Measurements from ENCODE around the gene CLEC10A.

CLEC10A gene

DNA sequence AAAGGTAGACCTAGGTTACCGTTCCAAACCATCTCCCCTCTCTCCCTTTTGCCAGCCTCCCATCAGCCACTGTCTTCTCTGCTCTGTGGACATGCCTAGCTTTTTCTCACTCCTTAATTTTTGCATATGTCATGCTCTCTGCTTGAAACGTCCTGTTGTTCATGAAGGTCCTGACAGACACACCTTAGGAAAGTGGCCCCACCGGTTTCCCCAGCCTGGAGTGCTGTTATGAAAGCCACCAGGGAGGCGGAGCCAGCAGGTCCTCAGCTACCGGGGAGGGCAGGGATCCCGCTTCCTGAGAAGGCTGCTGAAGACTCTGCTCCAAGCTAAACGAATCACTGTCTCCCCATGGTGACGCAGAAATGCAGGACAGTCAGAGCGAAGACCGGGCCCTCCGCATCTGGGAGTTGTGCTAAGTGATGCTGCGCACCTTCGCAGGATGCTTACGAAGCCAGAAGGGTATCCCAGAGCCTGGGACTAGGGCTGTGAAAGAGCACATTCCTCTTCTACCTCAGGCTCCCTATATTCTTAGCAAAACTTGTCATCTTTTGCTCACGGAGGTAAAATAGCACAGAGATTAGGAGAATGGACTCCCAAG lies 33.8 kb downstream of the CLEC10A start:
- Histone ChIP-seq H3K27me3 (ENCODE audit: insufficient read depth, low read depth, severe bottlenecking) (no peaks in the 10 kb centered on the region), H3K36me3 (no peaks in the 10 kb centered on the region), H3K27ac (peak overlapping the region; percentile 44), H3K9me3 (ENCODE audit: severe bottlenecking) (no peaks in the 10 kb centered on the region), H3K4me3 (ENCODE audit: low read depth, low read length) (peak overlapping the region; percentile 75)
- DNase-seq = peak; percentile 54
- TF ChIP-seq, protein P1, sequence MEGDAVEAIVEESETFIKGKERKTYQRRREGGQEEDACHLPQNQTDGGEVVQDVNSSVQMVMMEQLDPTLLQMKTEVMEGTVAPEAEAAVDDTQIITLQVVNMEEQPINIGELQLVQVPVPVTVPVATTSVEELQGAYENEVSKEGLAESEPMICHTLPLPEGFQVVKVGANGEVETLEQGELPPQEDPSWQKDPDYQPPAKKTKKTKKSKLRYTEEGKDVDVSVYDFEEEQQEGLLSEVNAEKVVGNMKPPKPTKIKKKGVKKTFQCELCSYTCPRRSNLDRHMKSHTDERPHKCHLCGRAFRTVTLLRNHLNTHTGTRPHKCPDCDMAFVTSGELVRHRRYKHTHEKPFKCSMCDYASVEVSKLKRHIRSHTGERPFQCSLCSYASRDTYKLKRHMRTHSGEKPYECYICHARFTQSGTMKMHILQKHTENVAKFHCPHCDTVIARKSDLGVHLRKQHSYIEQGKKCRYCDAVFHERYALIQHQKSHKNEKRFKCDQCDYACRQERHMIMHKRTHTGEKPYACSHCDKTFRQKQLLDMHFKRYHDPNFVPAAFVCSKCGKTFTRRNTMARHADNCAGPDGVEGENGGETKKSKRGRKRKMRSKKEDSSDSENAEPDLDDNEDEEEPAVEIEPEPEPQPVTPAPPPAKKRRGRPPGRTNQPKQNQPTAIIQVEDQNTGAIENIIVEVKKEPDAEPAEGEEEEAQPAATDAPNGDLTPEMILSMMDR (IDR thresholded peaks at IDR 0.05; ENCODE audit: low read depth, low read length) = no peak

GRCh38 chr17:7045492-7046126 lies 34.4 kb downstream of the CLEC10A start:
- no peaks in the 10 kb centered on the region for H3K36me3 ChIP-seq
- TF ChIP-seq, protein P1 (IDR thresholded peaks at IDR 0.05; ENCODE audit: low read depth, low read length) = peak; percentile 46; the same call in 1 of the 2 replicates
- no peak for DNase-seq
- no peaks in the 10 kb centered on the region for H3K9me3 ChIP-seq (ENCODE audit: severe bottlenecking)
- no peaks in the 10 kb centered on the region for H3K27me3 ChIP-seq (ENCODE audit: insufficient read depth, low read depth, severe bottlenecking)
- no peak overlapping the region for H3K27ac ChIP-seq
- peak overlapping the region; percentile 75 for H3K4me3 ChIP-seq (ENCODE audit: low read depth, low read length)

- peak; percentile 72 for DNase-seq
- Histone ChIP-seq H3K9me3 (ENCODE audit: severe bottlenecking) (no peaks in the 10 kb centered on the region), H3K36me3 (no peaks in the 10 kb centered on the region), H3K4me3 (ENCODE audit: low read depth, low read length) (peak within 1 kb of the TSS; percentile 28), H3K27me3 (ENCODE audit: insufficient read depth, low read depth, severe bottlenecking) (no peaks in the 10 kb centered on the region), H3K27ac (no peak within 1 kb of the TSS)
- TF ChIP-seq, protein P1 (IDR thresholded peaks at IDR 0.05; ENCODE audit: low read depth, low read length) = no peak
These were observed 36.4 kb downstream of the CLEC10A start, which contains the start of gene SLC16A11 for GRCh38 chr17:7043497-7044198. TSS of gene SLC16A11 (minus strand) at chr17:7044092. CDS start at chr17:7043513, 579 bp downstream.

DNA sequence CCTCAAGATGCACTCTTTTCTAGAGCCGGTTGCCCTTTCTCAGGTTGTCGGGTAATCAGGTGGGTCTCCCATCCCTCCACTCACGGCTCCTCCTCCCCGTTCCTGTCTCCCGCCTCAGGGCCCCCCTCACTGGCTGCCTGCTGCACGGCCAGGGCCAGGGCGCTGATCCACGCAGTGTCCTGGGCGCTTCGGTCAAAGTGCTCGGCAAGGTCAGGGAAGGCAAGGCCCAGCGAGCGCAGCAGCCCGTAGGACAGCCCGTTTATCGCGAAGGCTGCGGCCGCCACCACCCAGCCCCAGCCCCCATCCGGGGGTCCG lies 36.9 kb downstream of the CLEC10A start:
- Histone ChIP-seq H3K27ac (no peak overlapping the region), H3K9me3 (ENCODE audit: severe bottlenecking) (no peaks in the 10 kb centered on the region), H3K4me3 (ENCODE audit: low read depth, low read length) (no peak overlapping the region), H3K36me3 (no peaks in the 10 kb centered on the region), H3K27me3 (ENCODE audit: insufficient read depth, low read depth, severe bottlenecking) (no peaks in the 10 kb centered on the region)
- DNase-seq = no peak
- TF ChIP-seq, protein P1 (IDR thresholded peaks at IDR 0.05; ENCODE audit: low read depth, low read length) = no peak

- Histone ChIP-seq H3K36me3 (no peaks in the 10 kb centered on the region), H3K27ac (no peak overlapping the region), H3K4me3 (ENCODE audit: low read depth, low read length) (no peak overlapping the region), H3K9me3 (ENCODE audit: severe bottlenecking) (no peaks in the 10 kb centered on the region), H3K27me3 (ENCODE audit: insufficient read depth, low read depth, severe bottlenecking) (no peaks in the 10 kb centered on the region)
- TF ChIP-seq, protein P1 (IDR thresholded peaks at IDR 0.05; ENCODE audit: low read depth, low read length) = no peak
- no peak for DNase-seq
These were observed 37.4 kb downstream of the CLEC10A start for GRCh38 chr17:7042501-7043181.

Measured in WERI-Rb-1 (cell line).